ENCODE measurements around the gene ARMC12. TPM values are rescaled to one million over a fixed set of nuclear protein-coding genes. Genes with fewer than 3 reads are reported as not detected.

Gene ARMC12
- total RNA-seq, 2 donors from 2014 or later: not detected

DNA sequence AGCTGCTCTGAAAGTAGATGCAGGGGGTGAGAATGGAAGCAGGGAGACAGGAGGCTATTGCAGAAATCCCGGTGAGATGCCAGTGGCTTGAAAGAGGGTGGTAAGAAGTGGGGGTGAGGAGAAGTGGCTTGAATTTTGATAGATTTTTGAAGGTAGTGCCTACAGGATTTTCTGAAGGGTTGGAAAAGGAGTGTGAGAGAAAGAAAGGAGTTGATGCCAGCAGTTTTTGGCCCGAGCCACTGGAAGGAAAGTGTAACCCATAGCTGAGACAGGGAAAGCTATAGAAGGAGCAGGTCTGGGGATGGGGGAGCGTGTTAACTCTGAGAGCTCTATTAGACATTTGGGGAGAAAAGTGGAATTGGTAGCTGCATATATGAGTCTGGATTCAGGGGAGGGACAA, 9.7 kb downstream of the ARMC12 start:
- H3K4me1 ChIP-seq (ENCODE audit: control insufficient read depth in 1 of 2, low read depth in 2 of 2): no peaks in the 10 kb centered on the region
- DNase-seq (ENCODE audit: low spot score) (no peak), ATAC-seq (ENCODE audit: insufficient number of reproducible peaks, low FRiP score, low read depth) (no peak)
- no peak overlapping the region for H3K27ac ChIP-seq
- no peaks in the 10 kb centered on the region for H3K27me3 ChIP-seq (replicated peaks; ENCODE audit: insufficient read depth)
- no peaks in the 10 kb centered on the region for H3K36me3 ChIP-seq
- no peak for TF ChIP-seq CTCF (IDR thresholded peaks at IDR 0.05)
- no peaks in the 10 kb centered on the region for H3K9me3 ChIP-seq
- H3K4me3 ChIP-seq: no peak overlapping the region

DNA sequence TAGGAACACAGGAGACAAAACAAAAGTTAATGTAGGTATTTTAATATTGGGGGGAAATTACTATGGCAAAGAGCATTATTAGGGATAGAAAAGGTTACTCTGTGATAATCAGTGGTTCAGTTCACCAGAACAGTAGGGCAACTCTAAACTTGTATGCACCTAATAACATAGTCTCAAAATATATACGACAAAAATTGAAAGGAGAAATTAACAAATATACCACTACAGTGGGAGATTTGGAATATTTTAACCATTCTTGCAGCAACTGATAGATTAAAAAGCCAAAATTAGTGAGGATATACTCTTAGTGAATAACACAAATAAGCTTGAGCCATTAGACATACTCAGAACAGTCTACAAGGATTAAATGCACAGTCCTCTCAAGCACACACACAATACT, 11.0 kb downstream of the ARMC12 start:
- H3K27me3 ChIP-seq (replicated peaks; ENCODE audit: insufficient read depth): no peaks in the 10 kb centered on the region
- no peak overlapping the region for H3K4me3 ChIP-seq
- no peaks in the 10 kb centered on the region for H3K9me3 ChIP-seq
- no peaks in the 10 kb centered on the region for H3K4me1 ChIP-seq (ENCODE audit: control insufficient read depth in 1 of 2, low read depth in 2 of 2)
- no peak overlapping the region for H3K27ac ChIP-seq
- no peak for ATAC-seq (ENCODE audit: insufficient number of reproducible peaks, low FRiP score, low read depth)
- no peaks in the 10 kb centered on the region for H3K36me3 ChIP-seq
- TF ChIP-seq CTCF (IDR thresholded peaks at IDR 0.05): no peak
- DNase-seq (ENCODE audit: low spot score): no peak

DNA sequence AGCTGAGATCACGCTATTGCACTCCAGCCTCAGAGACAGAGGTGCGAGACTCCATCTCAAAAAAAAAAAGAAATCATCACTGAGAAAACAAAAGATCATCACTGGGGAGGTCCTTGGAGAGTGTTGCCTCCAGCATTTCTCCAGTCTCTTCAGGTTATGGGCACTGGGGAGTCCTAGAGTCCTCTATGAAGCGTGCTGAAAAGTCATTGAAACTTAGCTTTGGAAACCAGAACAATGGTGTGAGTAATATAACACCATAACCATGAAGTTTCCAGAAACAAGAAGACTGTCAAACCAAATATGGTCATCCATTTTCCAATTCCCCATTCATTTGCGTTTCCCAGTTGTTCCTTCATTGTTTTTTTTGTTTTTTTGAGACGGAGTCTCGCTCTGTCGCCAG, 13.7 kb downstream of the ARMC12 start:
- H3K4me1 ChIP-seq (ENCODE audit: control insufficient read depth in 1 of 2, low read depth in 2 of 2): no peaks in the 10 kb centered on the region
- TF ChIP-seq CTCF (IDR thresholded peaks at IDR 0.05): no peak
- DNase-seq (ENCODE audit: low spot score) (no peak), ATAC-seq (ENCODE audit: insufficient number of reproducible peaks, low FRiP score, low read depth) (no peak)
- H3K36me3 ChIP-seq: no peaks in the 10 kb centered on the region
- H3K4me3 ChIP-seq: no peak overlapping the region
- H3K27ac ChIP-seq: no peak overlapping the region
- H3K9me3 ChIP-seq: no peaks in the 10 kb centered on the region
- H3K27me3 ChIP-seq (replicated peaks; ENCODE audit: insufficient read depth): no peaks in the 10 kb centered on the region

GRCh38 chr6:35751594-35751993, 14.8 kb downstream of the ARMC12 start:
- Histone ChIP-seq H3K27ac (no peak overlapping the region), H3K4me1 (ENCODE audit: control insufficient read depth in 1 of 2, low read depth in 2 of 2) (no peaks in the 10 kb centered on the region), H3K4me3 (no peak overlapping the region), H3K36me3 (no peaks in the 10 kb centered on the region), H3K27me3 (replicated peaks; ENCODE audit: insufficient read depth) (no peaks in the 10 kb centered on the region), H3K9me3 (no peaks in the 10 kb centered on the region)
- TF ChIP-seq CTCF (IDR thresholded peaks at IDR 0.05): no peak
- ATAC-seq (ENCODE audit: insufficient number of reproducible peaks, low FRiP score, low read depth): no peak
- DNase-seq (ENCODE audit: low spot score): no peak

GRCh38 chr6:35752330-35752729, 15.5 kb downstream of the ARMC12 start:
- H3K36me3 ChIP-seq: no peaks in the 10 kb centered on the region
- DNase-seq (ENCODE audit: low spot score) (no peak), ATAC-seq (ENCODE audit: insufficient number of reproducible peaks, low FRiP score, low read depth) (no peak)
- TF ChIP-seq CTCF (IDR thresholded peaks at IDR 0.05): no peak
- H3K27me3 ChIP-seq (replicated peaks; ENCODE audit: insufficient read depth): no peaks in the 10 kb centered on the region
- no peaks in the 10 kb centered on the region for H3K9me3 ChIP-seq
- no peak overlapping the region for H3K27ac ChIP-seq
- H3K4me3 ChIP-seq: no peak overlapping the region
- no peaks in the 10 kb centered on the region for H3K4me1 ChIP-seq (ENCODE audit: control insufficient read depth in 1 of 2, low read depth in 2 of 2)

All from thoracic aorta (tissue), 2 donors.